Upper lobe of right lung (tissue), 1 donor: Measurements from ENCODE around the gene PIMREG. TPM values are rescaled to one million over a fixed set of nuclear protein-coding genes. Genes with fewer than 3 reads are reported as not detected.

Experiments
- ATAC-seq: fragments of 200-7000 bp; cut with Tn5 transposase; one replicate; pipeline ENCODE4 v1.9.1; 2020; ENCODE audit warnings: mild to moderate bottlenecking, moderate library complexity
- DNase-seq: peaks from one replicate; pipeline ENCODE4 v3.0.0-alpha.2; 2020
- H3K27ac ChIP-seq: fragments of 200-600 bp; one replicate; pipeline ENCODE4 v1.8.0; 2022
- H3K27me3 ChIP-seq: fragments of 200-600 bp; one replicate; pipeline ENCODE4 v1.8.0; 2022; ENCODE audit warnings: mild to moderate bottlenecking
- H3K36me3 ChIP-seq: fragments of 200-600 bp; one replicate; pipeline ENCODE4 v1.8.0; 2022
- H3K4me1 ChIP-seq: fragments of 200-600 bp; one replicate; pipeline ENCODE4 v1.8.0; 2022
- H3K4me3 ChIP-seq: fragments of 200-600 bp; one replicate; pipeline ENCODE4 v1.8.0; 2022; ENCODE audit warnings: mild to moderate bottlenecking
- H3K9me3 ChIP-seq: fragments of 200-600 bp; one replicate; pipeline ENCODE4 v1.8.0; 2022
- CTCF ChIP-seq: fragments of 200-600 bp; IDR thresholded peaks from one replicate; pipeline ENCODE4 v1.8.0; 2022; ENCODE audit warnings: antibody characterized with exemption
- intact Hi-C: fragments of 100-400 bp; cut with DNase I; formaldehyde crosslinking; loops from one replicate; pipeline ENCODE4 v1.11.0; 2022
- total RNA-seq: library from RNA; stranded (reverse); fragmentation: NEBNext Ultra II Directional; extraction: Animal tissue kit (Norgen Biotek cat#: 25700); gene quantifications from one replicate; pipeline ENCODE4 v1.2.1, GENCODE V29; 2021
- donor health status: DM: no; HTN: yes; CAD: no; lungs with severe emphysema.

The PIMREG gene
- total RNA-seq, 1 donor from 2014 or later = 0.26 TPM

GRCh38 chr17:6464446-6465041 lies 20.3 kb downstream of the PIMREG start:
- Histone ChIP-seq H3K36me3 (no peaks in the 10 kb centered on the region), H3K27ac (no peak overlapping the region), H3K4me3 (no peak overlapping the region), H3K9me3 (no peaks in the 10 kb centered on the region), H3K27me3 (no peaks in the 10 kb centered on the region), H3K4me1 (no peaks in the 10 kb centered on the region)
- no peak for TF ChIP-seq CTCF
- DNase-seq = no peak
- intact Hi-C loops = no loop called here
- ATAC-seq = no peak

- intact Hi-C loops = no loop called here
- H3K36me3 ChIP-seq = no peaks in the 10 kb centered on the region
- no peaks in the 10 kb centered on the region for H3K4me1 ChIP-seq
- no peaks in the 10 kb centered on the region for H3K9me3 ChIP-seq
- DNase-seq = no peak
- no peak overlapping the region for H3K4me3 ChIP-seq
- no peak overlapping the region for H3K27ac ChIP-seq
- no peaks in the 10 kb centered on the region for H3K27me3 ChIP-seq
- no peak for TF ChIP-seq CTCF
- no peak for ATAC-seq
Measured at GRCh38 chr17:6465206-6466003, 21.1 kb downstream of the PIMREG start.

- Histone ChIP-seq H3K4me3 (no peak overlapping the region), H3K9me3 (no peaks in the 10 kb centered on the region), H3K27me3 (no peaks in the 10 kb centered on the region), H3K36me3 (no peaks in the 10 kb centered on the region), H3K27ac (no peak overlapping the region), H3K4me1 (no peaks in the 10 kb centered on the region)
- intact Hi-C loops = no loop called here
- ATAC-seq = no peak
- no peak for TF ChIP-seq CTCF
- no peak for DNase-seq
Measured at GRCh38 chr17:6467567-6467966, 23.3 kb downstream of the PIMREG start.

- H3K4me1 ChIP-seq = no peaks in the 10 kb centered on the region
- intact Hi-C loops = no loop called here
- no peak for TF ChIP-seq CTCF
- H3K9me3 ChIP-seq = no peaks in the 10 kb centered on the region
- no peak overlapping the region for H3K27ac ChIP-seq
- DNase-seq (no peak), ATAC-seq (no peak)
- no peaks in the 10 kb centered on the region for H3K27me3 ChIP-seq
- no peaks in the 10 kb centered on the region for H3K36me3 ChIP-seq
- no peak overlapping the region for H3K4me3 ChIP-seq
Measured at GRCh38 chr17:6468051-6468790, 24.0 kb downstream of the PIMREG start.

- Histone ChIP-seq H3K9me3 (no peaks in the 10 kb centered on the region), H3K27ac (no peak overlapping the region), H3K4me1 (no peaks in the 10 kb centered on the region), H3K27me3 (no peaks in the 10 kb centered on the region), H3K4me3 (no peak overlapping the region), H3K36me3 (no peaks in the 10 kb centered on the region)
- TF ChIP-seq CTCF = no peak
- no peak for DNase-seq
- no peak for ATAC-seq
- intact Hi-C loops = no loop called here
Measured at GRCh38 chr17:6470146-6470718, 26.0 kb downstream of the PIMREG start.
